GM19455 (cell line): ENCODE results near the gene OR2V1.
"Not testable (repeated sequence)": the region's sequence is repeated elsewhere in the genome, so short reads cannot be mapped to it uniquely, and the experiment has no call there.

Experiments
- ATAC-seq: cut with Tn5 transposase; IDR thresholded peaks from one replicate; pipeline ENCODE4 v1.9.1; 2021; ENCODE audit not compliant: unreplicated experiment

The OR2V1 gene, protein sequence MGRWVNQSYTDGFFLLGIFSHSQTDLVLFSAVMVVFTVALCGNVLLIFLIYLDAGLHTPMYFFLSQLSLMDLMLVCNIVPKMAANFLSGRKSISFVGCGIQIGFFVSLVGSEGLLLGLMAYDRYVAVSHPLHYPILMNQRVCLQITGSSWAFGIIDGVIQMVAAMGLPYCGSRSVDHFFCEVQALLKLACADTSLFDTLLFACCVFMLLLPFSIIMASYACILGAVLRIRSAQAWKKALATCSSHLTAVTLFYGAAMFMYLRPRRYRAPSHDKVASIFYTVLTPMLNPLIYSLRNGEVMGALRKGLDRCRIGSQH

GRCh38 chr5:181130832-181131496, at the start of gene OR2V1:
TSS of gene OR2V1 (minus strand) at chr5:181131169. CDS start at chr5:181125304, 5,865 bp downstream.
- ATAC-seq, result no peak

DNA sequence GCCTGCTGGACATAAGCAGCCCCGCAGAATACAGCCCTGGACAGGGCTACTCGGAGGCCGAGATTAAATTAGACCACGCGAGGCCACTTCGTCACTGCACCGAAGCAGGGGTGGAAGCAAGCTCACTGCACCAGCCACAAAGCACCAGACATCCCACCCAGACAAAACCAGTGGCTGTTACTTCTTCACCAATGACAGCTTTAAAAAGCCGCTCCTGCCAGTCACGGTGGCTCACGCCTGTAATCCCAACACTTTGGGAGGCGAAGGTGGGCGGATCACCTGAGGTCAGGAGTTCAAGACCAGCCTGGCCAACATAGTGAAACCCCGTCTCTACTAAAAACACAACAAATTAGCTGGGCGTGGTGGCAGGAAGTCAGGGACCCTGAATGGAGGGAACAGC, 46.6 kb upstream of the OR2V1 start:
- ATAC-seq, result not testable (repeated sequence)

- no peak for ATAC-seq
Observed at GRCh38 chr5:181176254-181176952, 45.4 kb upstream of the OR2V1 start.

GRCh38 chr5:181173420-181174342, 42.7 kb upstream of the OR2V1 start:
- ATAC-seq, result no peak

GRCh38 chr5:181173027-181173419, 42.1 kb upstream of the OR2V1 start:
- no peak for ATAC-seq

DNA sequence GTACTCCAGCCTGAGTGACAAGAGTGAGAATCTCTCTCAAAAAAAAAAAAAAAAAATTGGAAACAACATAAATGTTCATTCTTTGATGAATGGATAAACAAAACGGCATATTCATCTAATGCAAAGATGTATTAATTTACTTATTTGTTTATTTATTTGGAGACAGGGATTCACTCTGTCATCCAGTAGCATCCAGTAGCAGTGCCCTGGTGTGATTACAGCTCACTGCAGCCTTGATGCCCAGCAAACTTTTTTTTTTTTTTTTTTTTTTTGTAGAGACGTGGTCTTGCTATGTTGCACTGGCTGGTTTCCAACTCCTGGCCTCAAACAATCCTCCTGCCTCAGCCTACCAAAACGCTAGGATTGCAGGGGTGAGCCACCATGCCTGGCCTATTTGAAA, 40.8 kb upstream of the OR2V1 start:
- ATAC-seq, result no peak

DNA sequence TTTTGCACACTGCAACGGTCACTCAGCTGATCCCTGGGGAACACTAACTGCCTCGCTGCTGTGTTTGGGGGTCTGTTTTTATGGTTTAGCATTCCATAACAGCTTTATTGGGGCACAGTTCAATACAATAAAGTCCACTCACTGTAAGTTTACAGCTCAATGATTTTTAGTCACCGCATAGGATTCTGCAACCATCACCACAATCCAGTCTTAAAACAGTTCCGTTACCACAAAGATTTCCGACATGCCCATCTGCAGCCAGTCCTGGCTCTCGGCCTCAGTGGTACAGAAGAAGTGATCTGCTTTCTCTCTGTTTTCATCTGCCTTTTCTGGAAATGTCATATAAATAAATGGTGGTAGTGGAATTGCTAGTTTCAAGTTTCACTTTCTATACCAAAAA, 40.0 kb upstream of the OR2V1 start:
- no peak for ATAC-seq

DNA sequence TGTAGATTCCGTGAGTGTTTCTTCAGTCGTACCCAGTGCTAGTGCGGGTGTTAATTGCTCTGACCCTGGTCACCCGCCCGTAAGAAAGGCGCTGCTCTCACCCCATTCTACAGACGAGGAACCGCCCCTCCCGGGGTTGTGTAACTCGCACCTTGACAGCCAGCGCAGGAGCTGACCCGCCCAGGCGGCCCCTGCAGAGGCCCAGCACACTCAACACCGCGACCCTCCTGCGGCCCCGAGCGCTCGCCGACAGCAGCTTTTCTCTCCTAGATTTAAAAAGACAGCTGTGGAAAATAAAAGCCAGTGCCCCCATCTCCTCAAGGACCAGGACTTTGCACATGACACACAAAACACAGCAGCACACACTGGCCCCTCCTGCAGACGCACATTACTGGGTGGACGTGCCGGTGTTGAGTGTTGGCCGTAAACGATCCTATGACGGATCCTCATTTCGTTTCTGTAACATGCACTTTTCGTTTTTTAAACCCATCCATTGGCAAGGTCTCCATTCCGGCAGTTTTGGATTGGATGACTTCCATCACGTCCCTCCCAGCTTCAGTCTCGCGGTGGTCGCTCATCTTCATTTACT, 39.4 kb upstream of the OR2V1 start:
- no peak for ATAC-seq

- not testable (repeated sequence) for ATAC-seq
Observed at GRCh38 chr5:181169459-181170236, 38.7 kb upstream of the OR2V1 start.

DNA sequence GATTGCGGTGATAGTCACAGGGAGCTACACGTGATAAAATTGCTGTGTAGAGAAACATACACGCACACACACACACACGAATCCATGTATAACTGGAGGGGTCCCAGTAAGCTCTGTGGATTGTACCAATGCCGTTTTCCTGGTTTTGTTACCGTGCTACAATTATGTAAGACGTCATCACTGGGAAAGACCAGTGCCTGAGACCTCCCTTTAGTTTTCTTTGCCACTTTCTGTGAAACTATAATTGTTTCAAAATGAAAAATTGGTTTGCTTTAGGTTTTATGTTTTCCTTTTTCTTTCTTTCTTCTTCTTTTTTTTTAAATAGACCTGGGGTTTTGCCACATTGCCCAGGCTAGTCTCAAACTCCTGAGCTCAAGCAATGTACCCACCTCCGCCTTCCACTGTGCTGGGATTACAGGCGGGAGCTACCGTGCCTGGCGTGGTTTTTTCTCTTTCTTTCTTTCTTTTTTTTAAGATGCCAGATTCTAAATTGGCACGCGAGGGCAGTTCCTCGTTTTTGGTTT, 37.7 kb upstream of the OR2V1 start:
- ATAC-seq, result no peak

DNA sequence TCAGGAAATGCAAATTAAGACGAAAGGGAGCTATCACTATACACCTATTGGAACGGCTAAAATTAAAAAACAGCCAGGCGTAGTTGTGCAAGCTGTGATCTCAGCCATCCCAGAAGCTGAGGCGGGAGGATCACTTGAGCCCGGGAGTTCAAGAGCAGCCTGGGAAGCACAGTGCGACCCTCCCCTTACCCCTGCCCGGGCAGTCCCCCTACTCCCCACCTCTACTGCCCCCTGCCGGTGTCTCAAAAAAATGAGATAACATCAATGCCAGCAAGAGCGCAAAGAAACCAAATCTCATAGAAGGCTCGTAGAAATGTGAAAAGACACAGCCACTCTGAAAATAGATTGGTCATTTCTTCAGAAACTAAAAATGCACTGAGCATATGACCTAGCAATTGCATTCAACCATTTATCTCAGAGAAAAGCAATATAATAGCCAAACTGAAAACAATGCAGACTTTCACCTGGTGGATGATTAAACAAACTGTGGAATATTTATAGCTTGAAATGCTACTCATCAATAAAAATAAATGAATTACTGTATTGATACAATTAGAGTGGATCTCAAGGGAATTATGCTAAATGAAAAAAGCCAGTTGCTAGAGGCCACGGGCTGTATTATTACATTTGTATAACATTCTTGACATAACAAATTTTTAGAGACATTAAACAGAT, 37.0 kb upstream of the OR2V1 start:
- ATAC-seq, result no peak

DNA sequence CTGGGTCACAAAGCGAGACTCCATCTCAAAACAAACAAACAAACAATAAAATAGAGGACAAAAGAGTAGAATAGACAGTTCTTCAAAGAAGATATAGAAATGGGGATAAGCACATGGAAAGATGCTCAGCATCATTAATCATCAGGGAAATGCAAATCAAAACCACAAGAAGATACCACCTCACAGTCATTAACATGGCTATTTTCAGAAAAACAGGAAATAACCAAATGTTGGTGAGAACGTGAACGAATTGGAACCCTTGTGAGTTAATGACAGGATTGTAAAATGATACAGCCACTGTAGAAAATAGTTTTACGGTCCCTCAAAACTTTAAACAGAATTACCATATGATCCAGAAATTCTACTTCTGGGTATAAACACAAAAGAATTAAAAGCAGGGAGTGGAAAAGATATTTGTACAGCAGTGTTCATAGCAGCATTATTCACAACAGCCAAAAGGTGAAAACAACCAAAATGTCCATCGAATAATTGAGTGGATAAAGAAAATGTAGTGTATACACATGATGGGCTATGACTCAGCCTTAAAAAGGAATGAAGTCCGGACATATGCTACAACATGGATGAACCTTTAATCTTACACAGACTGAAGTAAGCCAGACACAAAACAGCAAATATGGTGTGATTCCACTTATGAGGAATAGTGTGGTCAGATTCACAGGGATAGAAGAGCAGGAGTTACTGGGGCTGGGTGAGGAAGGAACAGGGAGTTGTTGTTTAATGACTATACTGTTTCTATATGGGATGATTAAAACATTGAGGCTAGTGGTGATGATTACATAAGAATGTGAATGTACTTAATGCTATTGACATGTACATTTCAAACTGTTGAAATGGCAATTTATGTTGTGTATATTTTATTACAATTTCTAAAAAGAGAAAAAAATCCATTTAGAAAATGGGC, 36.1 kb upstream of the OR2V1 start:
- no peak for ATAC-seq

- ATAC-seq, result no peak
Observed at GRCh38 chr5:181164076-181164952, 33.3 kb upstream of the OR2V1 start.

DNA sequence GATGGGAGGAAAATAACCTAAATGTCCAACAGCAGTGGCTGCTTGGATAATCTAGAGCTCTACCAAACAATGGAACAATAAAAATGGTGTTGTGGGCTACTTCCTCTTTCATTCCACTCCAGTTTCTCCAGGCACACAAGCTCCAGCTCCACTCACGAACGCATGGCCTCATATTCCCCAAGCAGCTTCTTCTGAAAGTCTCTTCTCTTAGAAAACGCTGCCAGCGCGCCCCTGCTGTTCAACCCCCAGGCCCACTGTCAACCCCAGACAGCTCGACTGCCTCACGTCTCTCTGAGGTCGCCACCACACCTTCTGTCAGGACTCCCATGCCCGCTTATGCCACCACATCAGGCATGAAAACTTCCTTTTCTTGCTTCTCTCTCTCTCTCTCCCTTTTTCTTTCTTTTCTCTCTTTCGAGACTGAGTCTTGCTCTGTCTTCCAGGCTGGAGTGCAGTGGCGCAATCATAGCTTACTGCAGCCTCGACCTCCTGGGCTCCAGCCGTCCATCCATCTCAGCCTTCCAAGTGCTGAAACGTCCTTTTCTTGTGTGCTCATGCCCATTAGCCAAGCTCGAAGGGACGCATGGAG, 32.6 kb upstream of the OR2V1 start:
- ATAC-seq, result no peak

DNA sequence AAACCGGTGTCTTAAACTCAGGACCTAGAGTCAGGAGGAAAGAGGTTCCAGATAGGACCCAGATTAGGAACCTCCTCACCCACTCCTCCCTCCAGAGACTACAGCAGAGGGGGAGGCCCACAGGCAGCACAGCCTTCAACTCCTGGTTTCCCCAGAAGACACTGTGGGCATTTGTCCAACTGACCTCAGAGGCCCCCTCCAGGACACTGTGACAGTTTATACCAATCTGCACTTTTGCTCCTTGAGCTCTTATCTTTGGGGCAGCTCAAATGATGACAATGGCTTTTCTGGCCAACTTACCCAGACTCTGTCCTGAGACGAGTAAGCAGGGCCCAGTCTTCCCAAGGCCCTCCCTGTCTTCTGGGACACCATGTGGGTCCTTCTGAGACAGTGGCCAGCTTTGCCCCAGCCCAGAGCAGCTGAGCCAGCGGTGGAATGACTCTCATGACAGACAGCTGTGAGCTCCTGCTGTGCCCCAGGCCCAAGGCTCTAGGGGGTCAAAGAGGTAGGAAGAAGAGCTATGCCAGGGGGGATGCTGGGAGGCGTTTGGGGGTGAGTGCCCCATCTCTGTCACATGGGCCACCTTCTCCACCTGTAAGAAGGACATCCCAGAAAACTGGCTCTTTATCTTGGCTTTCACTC, 30.7 kb upstream of the OR2V1 start:
- no peak for ATAC-seq
